KG1 (cell line): ENCODE data around the gene RABAC1.
"Not testable (repeated sequence)": the region's sequence is repeated elsewhere in the genome, so short reads cannot be mapped to it uniquely, and the experiment has no call there.

Experiments
- DNase-seq: peaks from one replicate; lab custom pipeline; 2025; lab: John Stamatoyannopoulos, UW

The RABAC1 gene

DNA sequence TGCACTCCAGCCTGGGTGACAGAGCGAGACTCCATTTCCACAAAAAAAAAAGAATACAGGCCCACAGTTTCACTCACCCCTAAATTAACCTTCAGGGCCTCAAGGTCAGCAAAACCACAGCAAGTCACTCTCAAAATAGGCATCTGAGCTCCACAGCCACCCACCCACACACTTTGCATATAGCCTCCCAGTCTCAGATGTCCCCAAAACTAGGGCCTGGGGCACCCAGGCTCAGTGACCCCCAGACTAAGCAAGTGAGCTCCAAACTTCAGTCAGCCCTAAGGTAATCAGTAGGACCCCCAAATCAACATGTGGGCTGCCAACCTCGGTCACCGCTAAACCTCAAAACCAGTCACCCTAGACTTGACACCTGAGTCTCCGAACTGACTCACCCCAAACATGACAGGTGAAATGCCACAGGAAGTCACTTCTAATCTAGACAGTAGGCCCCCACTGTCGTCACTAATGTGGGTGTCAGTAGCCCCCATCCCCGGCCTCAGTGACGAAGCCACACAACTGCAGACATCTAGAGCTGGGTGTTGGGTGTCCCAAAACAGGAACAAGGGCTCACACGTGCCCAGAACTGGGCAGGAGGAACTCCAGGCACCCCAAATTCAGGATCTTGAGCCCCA is 13.9 kb downstream of the RABAC1 start:
- DNase-seq = no peak

DNA sequence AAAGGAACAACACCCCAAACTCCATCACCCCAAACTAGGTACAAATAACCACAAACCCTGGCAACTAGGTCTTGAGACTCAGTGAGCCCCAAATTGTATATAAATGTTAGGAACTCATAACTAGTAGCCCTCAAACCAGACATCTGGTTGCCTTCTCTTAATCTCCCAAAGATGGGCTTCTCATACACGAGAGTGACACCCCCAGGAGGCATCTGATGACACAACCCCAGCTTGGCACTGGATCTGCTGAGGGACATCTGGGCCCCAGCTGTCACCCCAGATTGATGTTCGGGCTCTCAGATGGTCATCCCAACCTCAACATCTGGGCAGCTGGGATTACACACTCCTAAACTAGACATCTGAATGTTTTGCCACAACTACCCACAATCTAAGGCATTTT is 14.8 kb downstream of the RABAC1 start:
- no peak for DNase-seq

- no peak for DNase-seq
Measured at GRCh38 chr19:41941410-41942202, 17.5 kb downstream of the RABAC1 start.

DNA sequence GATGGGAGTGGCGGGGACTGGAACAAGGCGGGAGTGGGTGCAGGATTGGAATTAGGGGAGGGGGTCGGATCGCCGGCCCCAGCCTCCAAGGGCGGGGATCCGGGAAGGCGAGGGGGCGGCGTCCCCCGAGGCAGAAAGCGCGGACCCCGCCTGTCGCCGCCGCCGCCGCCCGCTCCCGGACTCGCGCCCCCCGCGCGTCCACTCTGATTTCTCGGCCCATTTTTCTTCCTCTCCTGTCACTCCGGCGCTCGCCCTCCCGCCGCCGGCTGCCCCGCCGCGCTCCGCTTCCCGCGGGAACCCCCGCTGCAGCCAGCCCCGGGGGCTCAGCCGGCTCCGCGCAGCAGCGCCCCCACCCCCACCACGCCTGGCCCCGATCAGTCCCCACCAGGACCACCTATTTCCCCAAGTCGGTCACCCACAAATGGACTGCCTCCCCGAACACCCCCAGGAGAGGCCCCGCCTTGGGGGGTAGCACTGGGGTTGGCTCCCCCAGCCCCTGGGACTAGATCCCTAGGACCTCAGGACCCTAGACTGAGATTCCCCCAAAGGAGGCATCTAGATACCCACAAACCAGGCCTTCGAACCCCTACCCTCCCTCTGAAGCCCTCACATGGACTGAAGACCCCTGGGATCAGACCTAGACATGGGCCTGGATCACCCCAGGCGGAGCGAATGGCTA is 18.3 kb downstream of the RABAC1 start:
- no peak for DNase-seq

- no peak for DNase-seq
Measured at GRCh38 chr19:41939861-41940730, 19.0 kb downstream of the RABAC1 start.

GRCh38 chr19:41939209-41939608 is 19.9 kb downstream of the RABAC1 start:
- not testable (repeated sequence) for DNase-seq

GRCh38 chr19:41937525-41938468 is 21.3 kb downstream of the RABAC1 start:
- no peak for DNase-seq

DNA sequence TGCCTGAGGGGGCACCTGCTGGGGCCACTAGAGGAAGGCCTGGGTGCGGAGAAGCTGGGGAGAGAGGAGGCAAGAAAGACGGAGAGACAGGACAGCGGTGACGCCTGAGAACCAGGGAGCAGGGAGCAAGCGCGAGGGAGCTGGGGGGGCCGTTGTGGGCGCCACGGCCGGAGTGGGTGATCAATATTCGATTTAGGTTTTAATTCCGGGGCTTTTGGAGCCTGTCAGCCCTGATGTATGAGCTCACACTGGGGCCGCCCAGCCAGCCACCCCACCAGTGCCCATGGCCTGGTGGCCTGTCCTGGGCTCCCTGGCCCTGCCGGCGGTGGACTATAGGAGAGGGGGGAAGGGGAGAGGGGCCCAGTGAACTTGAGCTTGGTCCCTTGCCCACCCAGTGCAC is 22.2 kb downstream of the RABAC1 start:
- DNase-seq = no peak

- no peak for DNase-seq
Measured at GRCh38 chr19:41936416-41936850, 22.7 kb downstream of the RABAC1 start.

GRCh38 chr19:41935760-41936415 is 23.2 kb downstream of the RABAC1 start:
- DNase-seq = no peak

DNA sequence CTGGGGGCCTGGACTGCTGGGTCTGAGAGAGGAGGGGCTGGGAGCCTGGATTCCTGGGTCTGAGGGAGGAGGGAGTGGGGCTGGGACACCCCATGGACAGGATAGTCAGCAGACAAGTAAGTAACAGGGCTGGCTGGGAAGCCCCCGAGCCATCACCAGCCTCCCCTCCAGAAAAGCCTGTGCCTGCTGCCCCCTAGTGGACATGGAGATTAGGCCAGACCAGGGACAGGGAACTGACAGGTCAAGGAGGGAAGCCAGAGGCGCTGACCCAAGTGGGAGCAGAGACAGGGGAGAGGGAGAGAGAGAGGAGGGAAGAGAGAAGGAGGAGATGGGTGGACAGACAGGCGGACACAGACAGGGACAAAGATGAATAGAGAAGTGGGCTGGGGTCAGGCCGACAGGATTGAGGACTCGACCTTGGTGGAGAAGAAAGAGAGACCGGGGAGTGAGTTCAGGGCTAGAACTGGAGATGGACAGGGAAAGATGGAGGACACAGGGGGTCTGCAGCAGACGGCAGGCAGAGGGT is 24.2 kb downstream of the RABAC1 start:
- DNase-seq = peak; percentile 7

- DNase-seq = no peak
Measured at GRCh38 chr19:41933693-41934426, 25.3 kb downstream of the RABAC1 start.

GRCh38 chr19:41932720-41933332 is 26.3 kb downstream of the RABAC1 start:
- DNase-seq = no peak

DNA sequence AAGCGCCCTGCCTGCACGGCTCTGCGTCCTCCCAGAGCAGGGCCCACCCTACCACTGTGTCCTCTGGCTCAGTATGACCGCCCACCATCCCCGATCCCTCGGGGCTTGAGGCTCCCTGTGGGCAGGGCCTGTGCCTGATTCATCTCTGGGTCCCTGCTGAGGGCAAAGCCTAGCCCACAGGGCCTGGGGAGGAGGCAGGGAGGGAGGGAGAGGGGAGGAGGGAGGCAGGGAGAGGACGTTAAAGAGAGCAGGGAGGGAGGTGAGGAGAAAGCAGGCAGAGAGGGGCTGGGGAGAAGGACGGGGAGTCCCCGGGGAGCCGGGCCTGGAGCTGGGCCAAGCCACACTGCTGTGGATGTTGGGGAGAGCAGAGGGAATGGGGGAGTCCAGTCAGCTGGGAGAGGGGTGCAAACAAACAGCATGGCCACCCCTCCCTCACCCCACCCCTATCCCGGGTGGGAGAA is 26.8 kb downstream of the RABAC1 start:
- no peak for DNase-seq

- DNase-seq = no peak
Measured at GRCh38 chr19:41930926-41931592, 28.1 kb downstream of the RABAC1 start.

GRCh38 chr19:41930322-41930722 is 28.8 kb downstream of the RABAC1 start:
- DNase-seq = no peak

DNA sequence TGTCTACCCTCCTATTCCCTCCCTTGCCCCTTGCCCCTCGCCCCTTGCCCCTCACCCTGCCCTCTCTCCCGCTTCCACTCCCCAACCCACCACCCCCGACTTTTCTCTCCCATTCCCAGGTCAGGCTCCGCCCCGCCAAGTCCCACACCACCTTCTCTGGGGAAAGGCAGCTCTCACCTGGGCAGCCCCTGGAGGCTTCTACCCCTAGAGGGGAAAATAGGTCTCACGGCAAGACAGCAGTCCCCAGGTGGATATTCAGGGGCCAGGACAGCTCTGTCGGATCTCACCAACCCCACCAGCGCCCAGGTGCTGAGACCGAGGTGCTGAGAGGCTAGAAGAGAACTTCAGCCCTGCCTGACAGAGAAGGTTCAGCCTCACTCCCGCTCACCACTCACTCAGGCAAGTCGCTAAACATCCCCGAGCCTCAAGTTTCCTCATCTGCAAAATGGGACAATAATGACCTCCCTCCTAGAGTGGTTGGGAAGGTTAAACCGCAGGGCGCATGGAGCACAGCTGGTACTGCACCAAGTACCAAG is 29.5 kb downstream of the RABAC1 start:
- DNase-seq = no peak
